SK-N-SH (cell line): ENCODE data around the gene SMIM30. TPM values are rescaled to one million over a fixed set of nuclear protein-coding genes. Genes with fewer than 3 reads are reported as not detected.

Experiments used
- CTCF ChIA-PET: fragments of 300-600, 350-600 bp; formaldehyde crosslinking; extraction: SDS; loops from one replicate; lab custom pipeline; 2021; lab: Yijun Ruan, JAX
- POLR2A ChIA-PET: fragments of 350-600 bp; sonication (Branson Sonifier 250); formaldehyde crosslinking; extraction: SDS; loops from one replicate; lab custom pipeline; 2020; ENCODE audit warnings: antibody characterized with exemption, inconsistent platforms; lab: Yijun Ruan, JAX
- DNase-seq: peaks from one replicate; pipeline ENCODE4 v3.0.0; 2012
- H2AFZ ChIP-seq: fragments of 200-600 bp; sonication (generic); 2 replicates; pipeline ENCODE4 v1.8.1; 2016; ENCODE audit warnings: antibody characterized with exemption, mild to moderate bottlenecking, low read depth
- H3F3A ChIP-seq: fragments of 200-600 bp; sonication (generic); replicated peaks from 2 replicates; pipeline ENCODE3; 2016; ENCODE audit warnings: antibody characterized with exemption, mild to moderate bottlenecking; ENCODE audit not compliant: insufficient read depth
- H3K27ac ChIP-seq, 2 experiments: fragments of 200-500 bp in 1 of 2; fragments of 200-600 bp in 1 of 2; sonication (Bioruptor generic) in 1 of 2; sonication (generic), shearing (Covaris generic) in 1 of 2; 2 replicates each; pipeline versions ENCODE4 v1.5.1 to v1.6.1; 2014 to 2016; ENCODE audit warnings: low read depth in 2 of 2, inconsistent platforms in 1 of 2, low read length in 1 of 2, mild to moderate bottlenecking in 1 of 2, mixed read lengths in 1 of 2
- H3K27me3 ChIP-seq: fragments of 200-600 bp; sonication (generic), shearing (Covaris generic); 2 replicates; pipeline ENCODE4 v1.6.1; 2016; ENCODE audit warnings: mixed run types; ENCODE audit not compliant: insufficient read depth
- H3K36me3 ChIP-seq, 2 experiments: fragments of 200-500 bp in 1 of 2; fragments of 200-600 bp in 1 of 2; sonication (Bioruptor generic) in 1 of 2; sonication (generic) in 1 of 2; replicated peaks in 1 of 2; 2 replicates each; pipeline versions ENCODE3 to v1.5.1; 2014 to 2016; ENCODE audit warnings: low read length in 1 of 2, mild to moderate bottlenecking in 1 of 2; ENCODE audit not compliant: insufficient read depth in 2 of 2, control insufficient read depth in 1 of 2
- H3K4me1 ChIP-seq, 2 experiments: fragments of 200-500 bp in 1 of 2; fragments of 200-600 bp in 1 of 2; sonication (Bioruptor generic) in 1 of 2; sonication (generic), shearing (Covaris generic) in 1 of 2; 2 replicates each; pipeline versions ENCODE4 v1.5.1 to v1.6.1; 2014 to 2016; ENCODE audit warnings: low read depth in 1 of 2, low read length in 1 of 2, mixed run types in 1 of 2; ENCODE audit not compliant: insufficient read depth in 2 of 2, control insufficient read depth in 1 of 2
- H3K4me2 ChIP-seq: fragments of 200-600 bp; sonication (generic), shearing (Covaris generic); 2 replicates; pipeline ENCODE4 v1.6.1; 2017; ENCODE audit warnings: mixed run types
- H3K4me3 ChIP-seq, 2 experiments: fragments of 200-500 bp in 1 of 2; fragments of 200-600 bp in 1 of 2; sonication (Bioruptor generic) in 1 of 2; sonication (generic), shearing (Covaris generic) in 1 of 2; 2 replicates each; pipeline versions ENCODE4 v1.5.1 to v1.8.1; 2014 to 2016; ENCODE audit warnings: low read depth in 2 of 2, inconsistent platforms in 1 of 2, low read length in 1 of 2, mild to moderate bottlenecking in 1 of 2, mixed read lengths in 1 of 2, moderate library complexity in 1 of 2
- H3K79me2 ChIP-seq: fragments of 200-600 bp; sonication (generic); 2 replicates; pipeline ENCODE4 v1.8.1; 2017; ENCODE audit warnings: mild to moderate bottlenecking; ENCODE audit not compliant: insufficient read depth
- H3K9ac ChIP-seq: fragments of 200-600 bp; sonication (generic); 2 replicates; pipeline ENCODE4 v1.6.1; 2017; ENCODE audit warnings: mixed run types
- H3K9me2 ChIP-seq: fragments of 200-600 bp; sonication (generic); 2 replicates; pipeline ENCODE4 v1.6.1; 2017; ENCODE audit warnings: mixed run types
- H3K9me3 ChIP-seq: fragments of 200-600 bp; sonication (generic); 2 replicates; pipeline ENCODE4 v1.6.1; 2017; ENCODE audit warnings: mixed run types, mild to moderate bottlenecking, moderate library complexity
- H4K20me1 ChIP-seq: fragments of 200-600 bp; sonication (generic); 2 replicates; pipeline ENCODE4 v1.6.1; 2017; ENCODE audit warnings: mild to moderate bottlenecking, mixed run types; ENCODE audit not compliant: insufficient read depth
- CHD2 ChIP-seq: fragments of 150-350 bp; IDR thresholded peaks from 2 replicates; pipeline ENCODE4 v1.6.1; 2018; ENCODE audit warnings: low read length; ENCODE audit not compliant: partially characterized antibody
- ELF1 ChIP-seq: IDR thresholded peaks from 2 replicates; pipeline ENCODE4 v1.4.0; 2012
- EP300 ChIP-seq, 2 experiments: IDR thresholded peaks; 2 replicates each; pipeline versions ENCODE4 v1.4.0 to v1.6.1; 2012; ENCODE audit warnings: borderline replicate concordance in 1 of 2, low read depth in 1 of 2, low read length in 1 of 2
- EZH2phosphoT487 ChIP-seq: fragments of 200-600 bp; sonication (generic); IDR thresholded peaks from 2 replicates; pipeline ENCODE4 v1.6.1; 2017; ENCODE audit warnings: low read depth, mixed run types, mild to moderate bottlenecking, antibody characterized with exemption, moderate library complexity, borderline replicate concordance
- NFIC ChIP-seq: IDR thresholded peaks from 2 replicates; pipeline ENCODE4 v1.4.0; 2012; ENCODE audit warnings: borderline replicate concordance
- NRF1 ChIP-seq: IDR thresholded peaks from 2 replicates; pipeline ENCODE4 v1.6.1; 2012; ENCODE audit warnings: low read depth, mild to moderate bottlenecking, low read length
- POLR2AphosphoS5 ChIP-seq: IDR thresholded peaks from 2 replicates; pipeline ENCODE4 v1.6.1; 2012; ENCODE audit warnings: low read depth, low read length
- RAD21 ChIP-seq: IDR thresholded peaks from 2 replicates; pipeline ENCODE4 v1.6.1; 2012; ENCODE audit warnings: mild to moderate bottlenecking, low read length
- RCOR1 ChIP-seq: fragments of 150-350 bp; IDR thresholded peaks from 2 replicates; pipeline ENCODE4 v1.6.1; 2017; ENCODE audit warnings: antibody characterized with exemption, low read length
- TAF1 ChIP-seq: IDR thresholded peaks from 2 replicates; pipeline ENCODE4 v1.6.1; 2012; ENCODE audit warnings: low read depth, mild to moderate bottlenecking, low read length, moderate library complexity, borderline replicate concordance
- TCF12 ChIP-seq: IDR thresholded peaks from 2 replicates; pipeline ENCODE4 v1.4.0; 2012
- WGBS: methylation state at CpG from one replicate; pipeline ENCODE4 v1.1.6; 2017; ENCODE audit warnings: low lambda C conversion rate; 5-methylcytosine and 5-hydroxymethylcytosine counted together
- polyA plus RNA-seq, 3 experiments: library from polyadenylated mRNA; depleted of rRNA; stranded (reverse); fragments of >200 nt; gene quantifications; 2 replicates each; pipeline ENCODE4 v1.2.3, GENCODE V29; 2012
- TF ChIP-seq, protein P1 (sequence below): IDR thresholded peaks from 2 replicates; pipeline ENCODE4 v1.4.0; 2012; ENCODE audit warnings: low read depth
- TF ChIP-seq, protein P2 (sequence below): IDR thresholded peaks from 2 replicates; pipeline ENCODE4 v1.4.0; 2012; ENCODE audit warnings: low read depth, borderline replicate concordance
- TF ChIP-seq, protein P3 (sequence below): fragments of 150-350 bp; IDR thresholded peaks from 2 replicates; pipeline ENCODE4 v1.6.1; 2016; ENCODE audit warnings: mild to moderate bottlenecking, low read depth, low read length
- TF ChIP-seq, protein P4 (sequence below): fragments of 200-600 bp; sonication (generic); IDR thresholded peaks from 2 replicates; pipeline ENCODE4 v1.6.1; 2017; ENCODE audit warnings: antibody characterized with exemption, mild to moderate bottlenecking, moderate library complexity

The SMIM30 gene
- polyA plus RNA-seq, 1 of the 3 experiments (the other 2 are of a cell fraction): 46.5 TPM

DNA sequence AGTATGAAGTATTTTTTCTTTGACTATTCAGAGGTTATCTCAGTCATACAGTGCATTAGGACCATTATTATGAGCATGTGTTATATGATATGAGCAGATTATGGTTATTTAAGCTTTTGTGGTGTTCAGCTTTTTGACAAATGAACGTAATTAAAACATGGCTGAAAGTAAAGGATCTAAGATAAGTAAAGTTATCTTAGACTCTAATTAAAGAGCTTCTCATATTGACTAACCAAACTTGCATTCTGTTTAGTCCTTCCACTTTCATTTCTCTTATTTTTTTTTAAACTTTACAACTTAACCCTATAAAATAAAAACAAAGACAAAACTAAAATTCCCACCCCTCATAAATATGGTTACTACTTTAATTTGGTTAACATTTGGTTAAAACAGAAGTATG, 24.8 kb downstream of the SMIM30 start (continued):
- TF ChIP-seq, protein P1, sequence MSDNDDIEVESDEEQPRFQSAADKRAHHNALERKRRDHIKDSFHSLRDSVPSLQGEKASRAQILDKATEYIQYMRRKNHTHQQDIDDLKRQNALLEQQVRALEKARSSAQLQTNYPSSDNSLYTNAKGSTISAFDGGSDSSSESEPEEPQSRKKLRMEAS: no peak
- TF ChIP-seq EZH2phosphoT487 (no peak), RAD21 (no peak), CHD2 (no peak), RCOR1 (no peak)
- TF ChIP-seq, protein P2, sequence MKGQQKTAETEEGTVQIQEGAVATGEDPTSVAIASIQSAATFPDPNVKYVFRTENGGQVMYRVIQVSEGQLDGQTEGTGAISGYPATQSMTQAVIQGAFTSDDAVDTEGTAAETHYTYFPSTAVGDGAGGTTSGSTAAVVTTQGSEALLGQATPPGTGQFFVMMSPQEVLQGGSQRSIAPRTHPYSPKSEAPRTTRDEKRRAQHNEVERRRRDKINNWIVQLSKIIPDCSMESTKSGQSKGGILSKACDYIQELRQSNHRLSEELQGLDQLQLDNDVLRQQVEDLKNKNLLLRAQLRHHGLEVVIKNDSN: no peak

DNA sequence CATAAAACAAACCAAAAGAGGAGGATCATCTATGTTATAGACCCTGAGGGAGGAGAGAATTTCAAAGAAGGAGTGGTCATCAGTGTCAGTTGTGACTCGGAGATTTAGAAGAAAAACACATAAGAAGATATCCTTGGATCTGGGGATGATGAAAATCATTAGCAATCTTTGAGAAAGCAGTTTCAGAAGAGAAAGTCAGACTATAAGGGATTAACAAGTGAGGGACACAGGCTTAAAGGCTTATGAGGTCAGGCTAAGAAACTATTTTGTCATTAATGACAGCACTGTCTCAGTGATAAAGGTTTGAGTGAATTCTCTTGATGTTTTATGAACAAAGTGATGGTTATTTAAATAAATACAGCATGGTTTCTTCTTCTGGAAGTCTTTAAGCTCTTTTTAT, 25.6 kb downstream of the SMIM30 start:
- H3K27ac ChIP-seq: no peak overlapping the region
- ChIA-PET POLR2A (no interaction called here), CTCF (interaction anchor here (1.4 kb wide), 1 partner anchor 10 kb away, joined by 6 read pairs; no protein-coding TSS in a partner anchor)
- H3K4me3 ChIP-seq: no peak overlapping the region
- no peaks in the 10 kb centered on the region for H3K36me3 ChIP-seq
- no peaks in the 10 kb centered on the region for H3K9me3 ChIP-seq
- no peaks in the 10 kb centered on the region for H3K79me2 ChIP-seq
- H3K9ac ChIP-seq: no peak overlapping the region
- H2AFZ ChIP-seq: no peak overlapping the region
- TF ChIP-seq, protein P3, sequence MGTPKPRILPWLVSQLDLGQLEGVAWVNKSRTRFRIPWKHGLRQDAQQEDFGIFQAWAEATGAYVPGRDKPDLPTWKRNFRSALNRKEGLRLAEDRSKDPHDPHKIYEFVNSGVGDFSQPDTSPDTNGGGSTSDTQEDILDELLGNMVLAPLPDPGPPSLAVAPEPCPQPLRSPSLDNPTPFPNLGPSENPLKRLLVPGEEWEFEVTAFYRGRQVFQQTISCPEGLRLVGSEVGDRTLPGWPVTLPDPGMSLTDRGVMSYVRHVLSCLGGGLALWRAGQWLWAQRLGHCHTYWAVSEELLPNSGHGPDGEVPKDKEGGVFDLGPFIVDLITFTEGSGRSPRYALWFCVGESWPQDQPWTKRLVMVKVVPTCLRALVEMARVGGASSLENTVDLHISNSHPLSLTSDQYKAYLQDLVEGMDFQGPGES: no peak
- no peak for TF ChIP-seq EP300 (IDR thresholded peaks at IDR 0.05; ENCODE audit: borderline replicate concordance in 1 of 2, low read depth in 1 of 2, low read length in 1 of 2)
- no peak for TF ChIP-seq NRF1
- TF ChIP-seq, protein P4, sequence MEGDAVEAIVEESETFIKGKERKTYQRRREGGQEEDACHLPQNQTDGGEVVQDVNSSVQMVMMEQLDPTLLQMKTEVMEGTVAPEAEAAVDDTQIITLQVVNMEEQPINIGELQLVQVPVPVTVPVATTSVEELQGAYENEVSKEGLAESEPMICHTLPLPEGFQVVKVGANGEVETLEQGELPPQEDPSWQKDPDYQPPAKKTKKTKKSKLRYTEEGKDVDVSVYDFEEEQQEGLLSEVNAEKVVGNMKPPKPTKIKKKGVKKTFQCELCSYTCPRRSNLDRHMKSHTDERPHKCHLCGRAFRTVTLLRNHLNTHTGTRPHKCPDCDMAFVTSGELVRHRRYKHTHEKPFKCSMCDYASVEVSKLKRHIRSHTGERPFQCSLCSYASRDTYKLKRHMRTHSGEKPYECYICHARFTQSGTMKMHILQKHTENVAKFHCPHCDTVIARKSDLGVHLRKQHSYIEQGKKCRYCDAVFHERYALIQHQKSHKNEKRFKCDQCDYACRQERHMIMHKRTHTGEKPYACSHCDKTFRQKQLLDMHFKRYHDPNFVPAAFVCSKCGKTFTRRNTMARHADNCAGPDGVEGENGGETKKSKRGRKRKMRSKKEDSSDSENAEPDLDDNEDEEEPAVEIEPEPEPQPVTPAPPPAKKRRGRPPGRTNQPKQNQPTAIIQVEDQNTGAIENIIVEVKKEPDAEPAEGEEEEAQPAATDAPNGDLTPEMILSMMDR: no peak
- no peak for TF ChIP-seq TCF12
- TF ChIP-seq NFIC: no peak
- no peak for TF ChIP-seq EZH2phosphoT487
- no peak for TF ChIP-seq TAF1
- no peak for TF ChIP-seq POLR2AphosphoS5
- TF ChIP-seq ELF1: no peak
- no peak for TF ChIP-seq CHD2
- H3K4me1 ChIP-seq: peaks cover 0 to 5% of the 10 kb centered on the region in 2 experiments; a peak in 1 of 4 replicates
- H3F3A ChIP-seq: peaks cover 12% of the 10 kb centered on the region
- no peak for DNase-seq
- H3K27me3 ChIP-seq: no peaks in the 10 kb centered on the region
- whole genome bisulfite sequencing: 71% methylated on average over 1 of the region's 1 CpG
- H3K4me2 ChIP-seq: no peak overlapping the region
- H3K9me2 ChIP-seq: no peaks in the 10 kb centered on the region
- H4K20me1 ChIP-seq: no peaks in the 10 kb centered on the region
